ENCODE results near the gene PDK3. TPM values are rescaled to one million over a fixed set of nuclear protein-coding genes. Genes with fewer than 3 reads are reported as not detected.

Gene PDK3
- polyA plus RNA-seq, 3 donors: 12.2 to 34.0 (median 32.6) TPM

GRCh38 chrX:24443918-24444317 lies 21.2 kb upstream of the PDK3 start:
- H3K79me2 ChIP-seq (ENCODE audit: insufficient read depth, low read length): no peaks in the 10 kb centered on the region
- Mint-ChIP-seq H3K27me3 (ENCODE audit: low read depth in 3 of 3) (peaks cover 0 to 16% (median 4%) of the 10 kb centered on the region in 3 donors), H3K4me1 (no peaks in the 10 kb centered on the region), H3K9me3 (peaks cover 1 to 19% (median 4%) of the 10 kb centered on the region in 7 donors), H3K27ac (no peak overlapping the region), H3K36me3 (no peaks in the 10 kb centered on the region), H3K4me3 (no peak overlapping the region)
- H3K9ac ChIP-seq (ENCODE audit: insufficient read depth, low read length, poor library complexity, severe bottlenecking): no peak overlapping the region
- TF ChIP-seq CTCF (IDR thresholded peaks at IDR 0.05): no peak
- no peak overlapping the region for H3K4me3 ChIP-seq (replicated peaks in 1 of 3; ENCODE audit: low read depth in 2 of 3, low read length in 3 of 3)
- H3K9me3 ChIP-seq (replicated peaks in 1 of 2; ENCODE audit: control insufficient read depth in 1 of 2, insufficient read depth in 1 of 2, low read length in 2 of 2): no peaks in the 10 kb centered on the region
- no peak overlapping the region for H2AFZ ChIP-seq (ENCODE audit: insufficient read depth, low read depth, low read length, poor library complexity, severe bottlenecking)
- H3K27ac ChIP-seq (ENCODE audit: low read depth in 1 of 2, low read length in 2 of 2): no peak overlapping the region
- DNase-seq: no peak
- intact Hi-C loops (cut with micrococcal nuclease): no loop called here
- H4K20me1 ChIP-seq (ENCODE audit: insufficient read depth, low read length): no peaks in the 10 kb centered on the region
- no peaks in the 10 kb centered on the region for H3K36me3 ChIP-seq (replicated peaks in 1 of 2; ENCODE audit: control insufficient read depth in 1 of 2, insufficient read depth in 2 of 2, low read length in 2 of 2)
- no peak overlapping the region for H3K4me2 ChIP-seq (replicated peaks; ENCODE audit: extremely low read depth, low read length, poor library complexity, severe bottlenecking)
- no CpG with 5 or more reads among the region's 4 CpGs for WGBS (ENCODE audit: insufficient coverage)
- H3K27me3 ChIP-seq (ENCODE audit: control insufficient read depth in 2 of 2, insufficient read depth in 2 of 2, low read length in 2 of 2): peaks cover 0 to 4% of the 10 kb centered on the region in 2 donors
- no peaks in the 10 kb centered on the region for H3K4me1 ChIP-seq (ENCODE audit: control insufficient read depth in 1 of 2, insufficient read depth in 2 of 2, low read length in 2 of 2)

- WGBS (ENCODE audit: insufficient coverage): no CpG with 5 or more reads among the region's 4 CpGs
- no peak overlapping the region for H3K27ac ChIP-seq (ENCODE audit: low read depth in 1 of 2, low read length in 2 of 2)
- H3K36me3 ChIP-seq (replicated peaks in 1 of 2; ENCODE audit: control insufficient read depth in 1 of 2, insufficient read depth in 2 of 2, low read length in 2 of 2): no peaks in the 10 kb centered on the region
- Mint-ChIP-seq H3K36me3 (no peaks in the 10 kb centered on the region), H3K27me3 (ENCODE audit: low read depth in 3 of 3) (peaks cover 0 to 11% (median 4%) of the 10 kb centered on the region in 3 donors), H3K4me1 (no peaks in the 10 kb centered on the region), H3K9me3 (peaks cover 1 to 19% (median 4%) of the 10 kb centered on the region in 7 donors), H3K27ac (no peak overlapping the region), H3K4me3 (no peak overlapping the region)
- H3K27me3 ChIP-seq (ENCODE audit: control insufficient read depth in 2 of 2, insufficient read depth in 2 of 2, low read length in 2 of 2): peaks cover 0 to 2% of the 10 kb centered on the region in 2 donors
- H3K4me3 ChIP-seq (replicated peaks in 1 of 3; ENCODE audit: low read depth in 2 of 3, low read length in 3 of 3): no peak overlapping the region
- no peaks in the 10 kb centered on the region for H3K79me2 ChIP-seq (ENCODE audit: insufficient read depth, low read length)
- no peak for DNase-seq
- no peaks in the 10 kb centered on the region for H4K20me1 ChIP-seq (ENCODE audit: insufficient read depth, low read length)
- H3K9me3 ChIP-seq (replicated peaks in 1 of 2; ENCODE audit: control insufficient read depth in 1 of 2, insufficient read depth in 1 of 2, low read length in 2 of 2): no peaks in the 10 kb centered on the region
- H3K9ac ChIP-seq (ENCODE audit: insufficient read depth, low read length, poor library complexity, severe bottlenecking): no peak overlapping the region
- no peak overlapping the region for H3K4me2 ChIP-seq (replicated peaks; ENCODE audit: extremely low read depth, low read length, poor library complexity, severe bottlenecking)
- no peak overlapping the region for H2AFZ ChIP-seq (ENCODE audit: insufficient read depth, low read depth, low read length, poor library complexity, severe bottlenecking)
- intact Hi-C loops (cut with micrococcal nuclease): no loop called here
- no peaks in the 10 kb centered on the region for H3K4me1 ChIP-seq (ENCODE audit: control insufficient read depth in 1 of 2, insufficient read depth in 2 of 2, low read length in 2 of 2)
- no peak for TF ChIP-seq CTCF (IDR thresholded peaks at IDR 0.05)
Observed at GRCh38 chrX:24444645-24445044, 20.4 kb upstream of the PDK3 start.

All from CD14-positive monocyte (primary cell).